Muscle layer of duodenum (tissue), 2 donors: Measurements from ENCODE around the gene NSD2.

Source experiments
- H3K27ac ChIP-seq: one replicate; pipeline ENCODE4 v1.7.0; 2013; ENCODE audit warnings: mild to moderate bottlenecking, low read length
- H3K27me3 ChIP-seq: one replicate; pipeline ENCODE4 v1.7.0; 2013; ENCODE audit warnings: low read depth, mild to moderate bottlenecking, control low read depth, low read length
- H3K36me3 ChIP-seq, 2 donors: one replicate each; pipeline ENCODE4 v1.7.0; 2013; ENCODE audit warnings: low read length in 2 of 2, control low read depth in 1 of 2, mild to moderate bottlenecking in 1 of 2; ENCODE audit not compliant: insufficient read depth in 2 of 2, control insufficient read depth in 1 of 2
- H3K4me1 ChIP-seq, 2 donors: one replicate each; pipeline ENCODE4 v1.7.0; 2013; ENCODE audit warnings: low read length in 2 of 2, mild to moderate bottlenecking in 2 of 2, control low read depth in 1 of 2, moderate library complexity in 1 of 2; ENCODE audit not compliant: insufficient read depth in 2 of 2, control insufficient read depth in 1 of 2
- H3K4me3 ChIP-seq, 2 donors: one replicate each; pipeline ENCODE4 v1.7.0; 2013; ENCODE audit warnings: low read length in 2 of 2, low read depth in 1 of 2, mild to moderate bottlenecking in 1 of 2
- H3K9me3 ChIP-seq, 2 donors: one replicate each; pipeline ENCODE4 v1.7.0; 2013; ENCODE audit warnings: low read length in 2 of 2, control low read depth in 1 of 2, mild to moderate bottlenecking in 1 of 2; ENCODE audit not compliant: control insufficient read depth in 1 of 2
- donor health status: healthy.

NSD2 gene

GRCh38 chr4:1952719-1953118 is 81.5 kb downstream of the NSD2 start:
- H3K27ac ChIP-seq = no peak overlapping the region
- H3K27me3 ChIP-seq = no peaks in the 10 kb centered on the region
- H3K4me3 ChIP-seq = no peak overlapping the region
- H3K9me3 ChIP-seq = no peaks in the 10 kb centered on the region
- H3K36me3 ChIP-seq = peaks cover 19 to 56% of the 10 kb centered on the region in 2 donors
- no peaks in the 10 kb centered on the region for H3K4me1 ChIP-seq

GRCh38 chr4:1953335-1953734 is 82.1 kb downstream of the NSD2 start:
- H3K4me1 ChIP-seq = no peaks in the 10 kb centered on the region
- peaks cover 24 to 60% of the 10 kb centered on the region in 2 donors for H3K36me3 ChIP-seq
- H3K9me3 ChIP-seq = no peaks in the 10 kb centered on the region
- no peak overlapping the region for H3K4me3 ChIP-seq
- no peak overlapping the region for H3K27ac ChIP-seq
- H3K27me3 ChIP-seq = no peaks in the 10 kb centered on the region

DNA sequence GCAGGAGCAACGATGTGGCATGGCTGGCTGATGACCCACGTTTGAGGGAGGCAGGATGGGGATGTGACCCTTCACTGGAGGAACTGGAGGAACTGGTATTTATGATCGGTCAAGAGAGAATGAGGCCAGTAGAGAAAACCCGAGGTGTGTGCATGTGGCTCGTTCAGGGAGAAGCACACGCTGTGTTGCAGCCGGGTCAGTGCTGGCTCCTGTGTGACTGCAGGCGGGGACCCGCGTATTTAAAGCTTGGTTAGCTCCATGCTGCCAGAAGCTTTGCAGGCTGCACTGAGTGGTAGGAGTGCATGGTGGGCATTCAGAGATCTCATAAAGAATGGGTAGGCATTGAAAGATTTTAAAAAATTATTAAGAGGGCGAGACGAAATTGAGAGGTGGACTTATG is 85.4 kb downstream of the NSD2 start:
- Histone ChIP-seq H3K27me3 (no peaks in the 10 kb centered on the region), H3K4me3 (no peak overlapping the region), H3K9me3 (no peaks in the 10 kb centered on the region), H3K36me3 (peaks cover 46 to 84% of the 10 kb centered on the region in 2 donors), H3K27ac (no peak overlapping the region), H3K4me1 (no peaks in the 10 kb centered on the region)

DNA sequence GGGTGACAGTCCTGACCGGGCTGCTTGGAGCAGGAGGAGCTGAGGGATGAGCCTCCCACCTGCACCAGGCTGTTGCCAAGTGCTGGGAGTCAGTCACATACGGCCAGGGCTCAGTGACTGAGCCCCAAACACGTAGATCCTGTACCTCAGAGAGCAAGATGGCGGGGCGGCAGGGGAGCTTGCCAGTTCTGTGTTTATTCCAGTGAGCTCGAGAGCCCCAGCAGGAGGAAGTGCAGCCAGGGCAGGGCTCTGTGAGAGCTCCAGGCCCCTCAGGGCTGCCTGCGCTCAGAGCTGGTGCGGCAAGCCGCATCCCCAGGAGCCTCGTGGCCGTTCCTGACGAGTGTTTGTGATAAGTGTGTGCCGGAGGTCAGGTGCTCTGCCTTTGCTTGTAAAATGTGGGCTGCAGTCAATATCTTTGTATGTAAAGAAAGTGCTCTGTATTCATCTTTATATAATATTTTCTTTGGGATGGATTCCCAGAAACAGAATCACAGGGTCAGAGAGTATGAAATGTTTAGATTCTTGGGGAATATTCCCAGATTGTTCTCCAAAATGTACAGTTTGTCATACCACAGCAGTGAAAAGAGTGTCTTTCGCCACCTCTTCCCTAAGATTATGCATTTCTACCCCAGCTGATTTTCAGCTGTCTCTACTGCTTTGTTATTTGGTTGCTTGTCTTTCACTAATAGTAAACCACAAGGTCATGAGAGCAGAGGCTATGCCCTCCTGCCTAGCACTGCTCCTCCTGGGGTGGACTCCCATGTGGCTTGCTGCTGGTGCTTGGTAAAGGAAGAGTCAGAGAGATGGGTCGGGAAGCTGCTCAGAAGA is 87.3 kb downstream of the NSD2 start:
- no peaks in the 10 kb centered on the region for H3K9me3 ChIP-seq
- H3K36me3 ChIP-seq = peaks cover 58 to 72% of the 10 kb centered on the region in 2 donors
- no peak overlapping the region for H3K27ac ChIP-seq
- no peaks in the 10 kb centered on the region for H3K4me1 ChIP-seq
- H3K4me3 ChIP-seq = no peak overlapping the region
- H3K27me3 ChIP-seq = no peaks in the 10 kb centered on the region

DNA sequence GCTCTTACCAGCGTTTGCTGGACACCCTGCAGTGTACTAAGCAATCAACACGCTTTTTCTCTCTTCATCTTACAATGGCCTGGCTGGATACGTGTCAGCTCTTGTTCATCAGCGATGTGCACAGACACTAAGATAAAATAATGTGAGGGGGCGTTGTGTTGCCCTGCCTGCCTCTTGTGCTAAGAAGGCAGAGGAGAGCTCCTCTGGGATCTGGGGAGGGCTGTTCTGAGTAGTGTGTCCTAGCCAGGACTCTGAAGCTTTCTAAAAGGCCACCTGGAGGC is 87.9 kb downstream of the NSD2 start:
- H3K4me3 ChIP-seq = no peak overlapping the region
- no peaks in the 10 kb centered on the region for H3K4me1 ChIP-seq
- H3K36me3 ChIP-seq = peaks cover 63 to 75% of the 10 kb centered on the region in 2 donors
- no peaks in the 10 kb centered on the region for H3K27me3 ChIP-seq
- H3K9me3 ChIP-seq = no peaks in the 10 kb centered on the region
- no peak overlapping the region for H3K27ac ChIP-seq

DNA sequence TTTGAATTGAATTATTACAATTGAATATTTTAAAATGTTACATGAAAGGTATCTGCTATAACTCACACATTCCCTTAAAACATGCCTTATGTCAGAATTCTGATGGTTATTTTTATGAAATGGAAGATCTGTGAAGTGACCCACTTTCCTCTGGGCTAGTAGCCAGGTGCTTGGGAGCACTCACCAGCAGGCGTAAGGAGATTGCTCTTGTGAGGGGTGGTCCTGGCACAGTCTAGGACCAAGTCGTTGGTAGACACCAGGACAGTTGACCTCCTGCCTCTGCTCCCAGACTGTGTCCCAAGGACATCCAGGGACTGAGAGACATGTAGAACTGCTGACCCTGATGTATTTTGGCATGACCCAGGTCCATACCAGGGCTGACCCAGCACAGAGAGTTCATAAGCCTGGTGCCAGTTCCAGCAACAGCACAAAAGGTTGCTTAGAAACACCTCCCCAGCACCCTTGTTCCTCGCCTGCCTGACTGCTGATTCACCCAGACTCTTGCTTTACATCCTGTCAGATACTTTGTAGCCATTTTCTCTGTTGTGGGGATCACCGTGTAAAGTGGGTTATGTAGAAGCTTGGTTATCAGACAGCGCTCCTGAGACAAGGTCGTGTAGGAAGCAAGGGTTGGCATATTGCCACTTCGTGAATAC is 89.1 kb downstream of the NSD2 start:
- Histone ChIP-seq H3K27me3 (no peaks in the 10 kb centered on the region), H3K36me3 (peaks cover 61 to 68% of the 10 kb centered on the region in 2 donors), H3K27ac (no peak overlapping the region), H3K4me1 (no peaks in the 10 kb centered on the region), H3K4me3 (no peak overlapping the region), H3K9me3 (no peaks in the 10 kb centered on the region)

GRCh38 chr4:1961038-1961437 is 89.8 kb downstream of the NSD2 start:
- no peaks in the 10 kb centered on the region for H3K4me1 ChIP-seq
- H3K36me3 ChIP-seq = peaks cover 55 to 60% of the 10 kb centered on the region in 2 donors
- no peak overlapping the region for H3K4me3 ChIP-seq
- H3K27me3 ChIP-seq = no peaks in the 10 kb centered on the region
- H3K27ac ChIP-seq = no peak overlapping the region
- H3K9me3 ChIP-seq = no peaks in the 10 kb centered on the region

DNA sequence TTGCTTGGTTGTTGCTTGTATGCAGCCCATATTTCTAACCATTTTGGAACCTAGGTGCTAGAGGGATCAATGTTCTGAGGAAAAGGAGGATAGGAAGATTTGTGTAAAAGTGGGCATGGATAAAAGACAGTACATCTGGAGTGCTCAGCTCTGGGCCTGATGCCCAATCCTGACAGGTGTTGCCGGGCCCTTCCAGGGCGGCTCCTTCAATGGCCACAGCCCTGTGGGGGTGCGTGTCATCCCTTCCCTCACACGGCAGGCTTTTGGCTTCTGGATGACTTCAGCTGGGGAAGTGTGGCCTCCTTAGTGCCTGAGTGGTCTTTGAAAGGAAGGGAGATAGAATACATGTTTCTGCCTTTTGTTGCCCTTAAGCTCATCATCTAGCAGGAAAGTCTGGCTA is 90.4 kb downstream of the NSD2 start:
- Histone ChIP-seq H3K9me3 (no peaks in the 10 kb centered on the region), H3K4me1 (no peaks in the 10 kb centered on the region), H3K27ac (no peak overlapping the region), H3K27me3 (no peaks in the 10 kb centered on the region), H3K36me3 (peaks cover 55 to 57% of the 10 kb centered on the region in 2 donors), H3K4me3 (no peak overlapping the region)

- Histone ChIP-seq H3K4me1 (no peaks in the 10 kb centered on the region), H3K9me3 (no peaks in the 10 kb centered on the region), H3K27ac (no peak overlapping the region), H3K36me3 (peaks cover 45 to 52% of the 10 kb centered on the region in 2 donors), H3K27me3 (no peaks in the 10 kb centered on the region), H3K4me3 (no peak overlapping the region)
Measured at GRCh38 chr4:1962980-1963379, 91.8 kb downstream of the NSD2 start.

DNA sequence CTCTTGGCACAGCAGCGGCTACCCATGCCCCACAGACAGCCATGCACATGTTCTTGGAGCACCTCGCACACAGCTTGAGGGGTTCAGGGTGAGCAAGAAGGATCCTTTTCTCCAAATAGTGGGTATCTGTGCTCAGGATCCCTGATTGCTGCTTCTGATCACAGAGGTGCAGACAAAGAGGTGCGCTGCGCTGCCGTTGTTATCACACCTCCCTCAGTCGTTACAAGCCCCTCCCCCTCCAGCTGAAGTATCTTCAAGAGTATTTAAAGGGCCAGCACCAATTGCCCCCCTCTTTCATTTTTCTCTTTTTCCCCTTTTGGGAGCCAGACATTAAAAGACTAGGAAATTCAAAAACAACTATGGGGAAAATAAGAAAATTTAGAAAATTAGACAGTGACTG is 93.2 kb downstream of the NSD2 start:
- Histone ChIP-seq H3K27me3 (no peaks in the 10 kb centered on the region), H3K27ac (no peak overlapping the region), H3K4me3 (no peak overlapping the region), H3K9me3 (no peaks in the 10 kb centered on the region), H3K36me3 (peaks cover 34 to 41% of the 10 kb centered on the region in 2 donors), H3K4me1 (no peaks in the 10 kb centered on the region)

DNA sequence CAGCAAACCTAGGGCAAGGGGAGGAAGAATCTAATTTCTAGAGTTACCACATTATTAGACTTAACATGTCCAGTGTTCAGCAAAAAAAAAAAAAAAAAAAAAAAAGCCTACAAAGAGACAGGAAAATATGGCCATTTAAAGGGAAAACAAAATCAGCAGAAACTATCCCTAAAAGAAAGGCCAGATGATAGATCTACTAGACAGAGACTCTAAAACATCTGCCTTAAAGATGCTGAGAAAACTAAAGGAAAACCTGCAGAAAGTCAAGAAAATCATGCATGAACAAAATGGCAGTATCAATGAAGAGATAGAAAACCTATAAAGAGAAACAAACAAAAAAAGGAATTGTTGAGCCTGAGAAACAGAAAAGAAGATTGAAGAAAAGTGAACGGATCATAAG is 93.8 kb downstream of the NSD2 start:
- no peaks in the 10 kb centered on the region for H3K9me3 ChIP-seq
- no peaks in the 10 kb centered on the region for H3K27me3 ChIP-seq
- peaks cover 30 to 39% of the 10 kb centered on the region in 2 donors for H3K36me3 ChIP-seq

More for the DNA sequence above, 93.8 kb downstream of the NSD2 start:
- Histone ChIP-seq H3K27ac (no peak overlapping the region), H3K4me1 (no peaks in the 10 kb centered on the region), H3K4me3 (no peak overlapping the region)
